Right cardiac atrium (tissue), 5 donors: ENCODE measurements around the gene KCNK18. TPM values are rescaled to one million over a fixed set of nuclear protein-coding genes. Genes with fewer than 3 reads are reported as not detected.

Source experiments
- ATAC-seq, 2 donors: fragments of 200-7000 bp; cut with Tn5 transposase; one replicate each; pipeline versions ENCODE4 v1.8.0 to v1.9.1; 2020; ENCODE audit warnings: moderate library complexity in 2 of 2, mild to moderate bottlenecking in 1 of 2
- DNase-seq, 3 donors: peaks; one replicate each; pipeline ENCODE4 v3.0.0-alpha.2; 2020
- H3K27ac ChIP-seq: one replicate; pipeline ENCODE4 v1.5.1; 2013; ENCODE audit warnings: mild to moderate bottlenecking, low read length, control low read depth, moderate library complexity
- H3K27me3 ChIP-seq: one replicate; pipeline ENCODE4 v1.6.1; 2013; ENCODE audit not compliant: control insufficient read depth, insufficient read depth
- H3K4me1 ChIP-seq: one replicate; pipeline ENCODE4 v1.6.1; 2013; ENCODE audit warnings: low read length; ENCODE audit not compliant: control insufficient read depth, insufficient read depth
- H3K4me3 ChIP-seq: one replicate; pipeline ENCODE4 v1.5.1; 2013; ENCODE audit warnings: low read length, control low read depth
- H3K9me3 ChIP-seq: one replicate; pipeline ENCODE4 v1.6.1; 2013; ENCODE audit warnings: low read length; ENCODE audit not compliant: control insufficient read depth
- WGBS: extraction: QIAGEN DNeasy Blood & Tissue Kit; methylation state at CpG from one replicate; pipeline ENCODE4 v1.1.7; 2013; 5-methylcytosine and 5-hydroxymethylcytosine counted together
- intact Hi-C, 4 donors: fragments of 100-400 bp; cut with DNase I; formaldehyde crosslinking; loops; one replicate each; pipeline versions ENCODE4 v1.11.0 to v1.14.0; 2022 to 2023
- polyA plus RNA-seq: library from polyadenylated mRNA; stranded (reverse); fragments of 200-250 nt; gene quantifications from one replicate; pipeline ENCODE4 v1.2.3, GENCODE V29; 2013
- total RNA-seq, 4 donors: library from RNA; stranded (reverse); fragmentation: NEBNext Ultra II Directional; extraction: Animal tissue kit (Norgen Biotek cat#: 25700); gene quantifications; one replicate each; pipeline ENCODE4 v1.2.1, GENCODE V29; 2021
- donor health status: healthy with polysubstance abuse.
- donor health status: DM: no; HTN: yes; CAD: no.
- donor health status: DM: no; HTN: no; CAD: no.
- donor health status: DM: no; HTN: yes; CAD: no; lungs with severe emphysema.
- donor health status: DM: yes; HTN: yes; CAD: no.

KCNK18 gene
- total and polyA plus RNA-seq, 5 donors, result not detected

- 3% methylated on average over 32 of the region's 32 CpGs for WGBS
- no peaks in the 10 kb centered on the region for H3K27me3 ChIP-seq
- H3K4me3 ChIP-seq, result peak overlapping the region; percentile 12
- no peaks in the 10 kb centered on the region for H3K4me1 ChIP-seq
- no peak overlapping the region for H3K27ac ChIP-seq
- no peaks in the 10 kb centered on the region for H3K9me3 ChIP-seq
- no peak for DNase-seq
- no peak for ATAC-seq
- intact Hi-C loops, result loop anchor here in 3 of 4 donors (5.0 to 10.0 kb wide), 2 partner anchors 363 to 480 kb away; no protein-coding TSS in a partner anchor
These were observed 32.4 kb upstream of the KCNK18 start for GRCh38 chr10:117164592-117165537.

- no peaks in the 10 kb centered on the region for H3K9me3 ChIP-seq
- H3K4me1 ChIP-seq, result no peaks in the 10 kb centered on the region
- 2% methylated on average over 51 of the region's 51 CpGs for WGBS
- no peaks in the 10 kb centered on the region for H3K27me3 ChIP-seq
- intact Hi-C loops, result loop anchor here in 3 of 4 donors (5.0 to 10.0 kb wide), 2 partner anchors 363 to 481 kb away; no protein-coding TSS in a partner anchor
- DNase-seq, result peak; percentile 42 to 75 (median 69)
- H3K27ac ChIP-seq, result no peak overlapping the region
- H3K4me3 ChIP-seq, result peak overlapping the region; percentile 12
- peak; percentile 38 to 65 for ATAC-seq
These were observed 31.5 kb upstream of the KCNK18 start for GRCh38 chr10:117165538-117166417.

GRCh38 chr10:117166418-117167345 lies 30.6 kb upstream of the KCNK18 start:
- Histone ChIP-seq H3K9me3 (no peaks in the 10 kb centered on the region), H3K27me3 (no peaks in the 10 kb centered on the region), H3K4me3 (no peak overlapping the region), H3K27ac (no peak overlapping the region), H3K4me1 (no peaks in the 10 kb centered on the region)
- WGBS, result 9% methylated on average over 41 of the region's 41 CpGs
- ATAC-seq, result no peak
- intact Hi-C loops, result loop anchor here in 3 of 4 donors (5.0 to 10.0 kb wide), 2 partner anchors 364 to 482 kb away; no protein-coding TSS in a partner anchor
- no peak for DNase-seq

GRCh38 chr10:117167346-117167788 lies 29.9 kb upstream of the KCNK18 start:
- DNase-seq, result no peak
- H3K27ac ChIP-seq, result no peak overlapping the region
- H3K9me3 ChIP-seq, result no peaks in the 10 kb centered on the region
- no peak overlapping the region for H3K4me3 ChIP-seq
- no peaks in the 10 kb centered on the region for H3K4me1 ChIP-seq
- no peaks in the 10 kb centered on the region for H3K27me3 ChIP-seq
- no peak for ATAC-seq
- WGBS, result 10% methylated on average over 21 of the region's 21 CpGs
- intact Hi-C loops, result loop anchor here in 3 of 4 donors (5.0 to 10.0 kb wide), 2 partner anchors 365 to 483 kb away; no protein-coding TSS in a partner anchor

GRCh38 chr10:117167789-117168674 lies 29.3 kb upstream of the KCNK18 start:
- WGBS, result 3% methylated on average over 75 of the region's 75 CpGs
- H3K27ac ChIP-seq, result no peak overlapping the region
- ATAC-seq (peak; percentile 90 to 92), DNase-seq (peak; percentile 55 to 81 (median 81))
- no peaks in the 10 kb centered on the region for H3K9me3 ChIP-seq
- intact Hi-C loops, result loop anchor here in 3 of 4 donors (5.0 to 10.0 kb wide), 2 partner anchors 366 to 483 kb away; no protein-coding TSS in a partner anchor
- peak overlapping the region; percentile 0 for H3K4me3 ChIP-seq
- H3K27me3 ChIP-seq, result no peaks in the 10 kb centered on the region
- no peaks in the 10 kb centered on the region for H3K4me1 ChIP-seq

- WGBS, result 6% methylated on average over 25 of the region's 25 CpGs
- H3K9me3 ChIP-seq, result no peaks in the 10 kb centered on the region
- no peaks in the 10 kb centered on the region for H3K4me1 ChIP-seq
- intact Hi-C loops, result loop anchor here in 3 of 4 donors (5.0 to 10.0 kb wide), 2 partner anchors 366 to 484 kb away; no protein-coding TSS in a partner anchor
- no peak overlapping the region for H3K27ac ChIP-seq
- H3K27me3 ChIP-seq, result no peaks in the 10 kb centered on the region
- no peak for DNase-seq
- no peak overlapping the region for H3K4me3 ChIP-seq
- no peak for ATAC-seq
These were observed 28.6 kb upstream of the KCNK18 start for GRCh38 chr10:117168729-117169128.

GRCh38 chr10:117169480-117169879 lies 27.8 kb upstream of the KCNK18 start:
- DNase-seq (no peak), ATAC-seq (no peak)
- Histone ChIP-seq H3K4me3 (no peak overlapping the region), H3K27me3 (no peaks in the 10 kb centered on the region), H3K9me3 (no peaks in the 10 kb centered on the region), H3K27ac (no peak overlapping the region), H3K4me1 (no peaks in the 10 kb centered on the region)
- intact Hi-C loops, result loop anchor here in 3 of 4 donors (5.0 to 10.0 kb wide), 2 partner anchors 367 to 485 kb away; no protein-coding TSS in a partner anchor
- WGBS, result 20% methylated on average over 2 of the region's 2 CpGs

GRCh38 chr10:117170244-117170643 lies 27.0 kb upstream of the KCNK18 start:
- intact Hi-C loops, result loop anchor here in 2 of 4 donors (10.0 kb wide), 1 partner anchor 485 kb away; no protein-coding TSS in a partner anchor
- H3K27ac ChIP-seq, result no peak overlapping the region
- DNase-seq, result no peak
- 11% methylated on average over 6 of the region's 6 CpGs for WGBS
- H3K4me3 ChIP-seq, result no peak overlapping the region
- H3K27me3 ChIP-seq, result no peaks in the 10 kb centered on the region
- peaks cover 3% of the 10 kb centered on the region for H3K4me1 ChIP-seq
- no peaks in the 10 kb centered on the region for H3K9me3 ChIP-seq
- ATAC-seq, result no peak
